Glutamatergic neuron (in vitro differentiated cells): ENCODE data around the gene SHROOM2. TPM values are rescaled to one million over a fixed set of nuclear protein-coding genes. Genes with fewer than 3 reads are reported as not detected.
A peak's percentile ranks its signal among the peaks of the same experiment; 100 is the strongest.

ENCODE experiments used
- DNase-seq: peaks from one replicate; pipeline ENCODE4 v3.0.0; 2022
- H3K27ac Mint-ChIP-seq: one replicate; pipeline ENCODE4 v1.8.0; 2020; ENCODE audit warnings: mild to moderate bottlenecking, mixed read lengths, inconsistent platforms; ENCODE audit not compliant: unreplicated experiment
- H3K27me3 Mint-ChIP-seq: one replicate; pipeline ENCODE4 v1.8.0; 2020; ENCODE audit warnings: mild to moderate bottlenecking, moderate library complexity, mixed read lengths, inconsistent platforms; ENCODE audit not compliant: unreplicated experiment
- H3K36me3 Mint-ChIP-seq: one replicate; pipeline ENCODE4 v1.8.0; 2020; ENCODE audit warnings: mild to moderate bottlenecking, mixed read lengths, inconsistent platforms; ENCODE audit not compliant: unreplicated experiment
- H3K4me1 Mint-ChIP-seq: one replicate; pipeline ENCODE4 v1.8.0; 2020; ENCODE audit warnings: mild to moderate bottlenecking, low read depth, mixed read lengths, inconsistent platforms; ENCODE audit not compliant: unreplicated experiment
- H3K4me3 Mint-ChIP-seq: one replicate; pipeline ENCODE4 v1.8.0; 2020; ENCODE audit warnings: mild to moderate bottlenecking, mixed read lengths, inconsistent platforms; ENCODE audit not compliant: unreplicated experiment
- H3K9me3 Mint-ChIP-seq: one replicate; pipeline ENCODE4 v1.8.0; 2020; ENCODE audit warnings: mild to moderate bottlenecking, moderate library complexity, mixed read lengths, inconsistent platforms; ENCODE audit not compliant: unreplicated experiment
- CTCF ChIP-seq: fragments of 200-600 bp; sonication (generic); IDR thresholded peaks from one replicate; pipeline ENCODE4 v1.5.0; 2021; ENCODE audit not compliant: partially characterized antibody, unreplicated experiment
- total RNA-seq: library from RNA; stranded (reverse); fragmentation: NEBNext Ultra II Directional; extraction: Animal tissue kit (Norgen Biotek cat#: 25700); gene quantifications from one replicate; pipeline ENCODE4 v1.2.1, GENCODE V29; 2021; ENCODE audit not compliant: unreplicated experiment

SHROOM2 gene
- total RNA-seq, 1 donor from 2014 or later = 3.1 TPM

- no peaks in the 10 kb centered on the region for H3K9me3 Mint-ChIP-seq
- peak; percentile 86 for TF ChIP-seq CTCF
- H3K4me1 Mint-ChIP-seq = no peaks in the 10 kb centered on the region
- H3K4me3 Mint-ChIP-seq = no peak overlapping the region
- no peak overlapping the region for H3K27ac Mint-ChIP-seq
- H3K27me3 Mint-ChIP-seq = no peaks in the 10 kb centered on the region
- DNase-seq = peak; percentile 83
- no peaks in the 10 kb centered on the region for H3K36me3 Mint-ChIP-seq
Observed at GRCh38 chrX:9995855-9996339, 209.7 kb downstream of the SHROOM2 start.

- Mint-ChIP-seq H3K9me3 (no peaks in the 10 kb centered on the region), H3K36me3 (no peaks in the 10 kb centered on the region), H3K4me3 (no peak overlapping the region), H3K27ac (no peak overlapping the region), H3K27me3 (no peaks in the 10 kb centered on the region), H3K4me1 (no peaks in the 10 kb centered on the region)
- DNase-seq = no peak
- no peak for TF ChIP-seq CTCF
Observed at GRCh38 chrX:9997041-9997440, 210.8 kb downstream of the SHROOM2 start.

GRCh38 chrX:9997524-9997923, 211.3 kb downstream of the SHROOM2 start:
- Mint-ChIP-seq H3K27ac (no peak overlapping the region), H3K4me1 (no peaks in the 10 kb centered on the region), H3K36me3 (no peaks in the 10 kb centered on the region), H3K27me3 (no peaks in the 10 kb centered on the region), H3K9me3 (no peaks in the 10 kb centered on the region), H3K4me3 (no peak overlapping the region)
- no peak for TF ChIP-seq CTCF
- DNase-seq = no peak

Other genes with a start within 250 kb of the SHROOM2 start
- gene GPR143, start 20.6 kb upstream of the SHROOM2 start, total RNA-seq = not detected
- not detected for gene CLDN34, start 180.9 kb downstream of the SHROOM2 start, total RNA-seq